Progenitor cell of endocrine pancreas (in vitro differentiated cells): ENCODE data around the gene APLP1. TPM values are rescaled to one million over a fixed set of nuclear protein-coding genes. Genes with fewer than 3 reads are reported as not detected.
"Not testable (repeated sequence)": the region's sequence is repeated elsewhere in the genome, so short reads cannot be mapped to it uniquely, and the experiment has no call there.

Experiments
- DNase-seq: peaks from one replicate; pipeline ENCODE4 v3.0.0; 2021; ENCODE audit warnings: low spot score; ENCODE audit not compliant: unreplicated experiment
- H3K27ac Mint-ChIP-seq: 2 replicates; pipeline ENCODE4 v1.8.0; 2021; ENCODE audit warnings: mild to moderate bottlenecking, moderate library complexity, mixed read lengths
- H3K27me3 Mint-ChIP-seq: 2 replicates; pipeline ENCODE4 v1.8.0; 2021; ENCODE audit warnings: mixed read lengths
- H3K36me3 Mint-ChIP-seq: 2 replicates; pipeline ENCODE4 v1.8.0; 2022; ENCODE audit warnings: mixed read lengths; ENCODE audit not compliant: insufficient read depth
- H3K4me1 Mint-ChIP-seq: 2 replicates; pipeline ENCODE4 v1.8.0; 2021; ENCODE audit warnings: low read depth, mixed read lengths
- H3K4me3 Mint-ChIP-seq: 2 replicates; pipeline ENCODE4 v1.8.0; 2021; ENCODE audit warnings: low read depth, mild to moderate bottlenecking, moderate library complexity, mixed read lengths
- H3K9me3 Mint-ChIP-seq: 2 replicates; pipeline ENCODE4 v1.8.0; 2021; ENCODE audit warnings: low read depth, mixed read lengths
- CTCF ChIP-seq: fragments of 200-600 bp; sonication (generic); IDR thresholded peaks from one replicate; pipeline ENCODE4 v1.5.0; 2021; ENCODE audit warnings: antibody characterized with exemption, mild to moderate bottlenecking; ENCODE audit not compliant: unreplicated experiment
- total RNA-seq: library from RNA; stranded (reverse); gene quantifications from 2 replicates; pipeline ENCODE4 v1.2.1, GENCODE V29; 2021

Gene APLP1
- total RNA-seq, 1 donor from 2014 or later = 135 TPM

GRCh38 chr19:35890113-35890650 lies 21.8 kb downstream of the APLP1 start:
- Mint-ChIP-seq H3K27me3 (no peaks in the 10 kb centered on the region), H3K9me3 (no peaks in the 10 kb centered on the region), H3K4me1 (no peaks in the 10 kb centered on the region), H3K36me3 (peaks cover 19% of the 10 kb centered on the region), H3K27ac (no peak overlapping the region), H3K4me3 (no peak overlapping the region)
- no peak for TF ChIP-seq CTCF
- DNase-seq = no peak

GRCh38 chr19:35891819-35892218 lies 23.4 kb downstream of the APLP1 start:
- H3K27ac Mint-ChIP-seq, DNase-seq, H3K27me3 Mint-ChIP-seq, H3K4me1 Mint-ChIP-seq, H3K4me3 Mint-ChIP-seq, H3K9me3 Mint-ChIP-seq: not testable (repeated sequence)
- H3K36me3 Mint-ChIP-seq = peaks cover 15% of the 10 kb centered on the region

- Mint-ChIP-seq H3K4me3 (no peak overlapping the region), H3K9me3 (no peaks in the 10 kb centered on the region), H3K27ac (no peak overlapping the region), H3K4me1 (peaks cover 5% of the 10 kb centered on the region), H3K27me3 (no peaks in the 10 kb centered on the region), H3K36me3 (peaks cover 3% of the 10 kb centered on the region)
- no peak for DNase-seq
- TF ChIP-seq CTCF = no peak
These were observed 26.0 kb downstream of the APLP1 start for GRCh38 chr19:35894342-35894741.

- H3K36me3 Mint-ChIP-seq = no peaks in the 10 kb centered on the region
- DNase-seq = no peak
- no peak overlapping the region for H3K27ac Mint-ChIP-seq
- peaks cover 5% of the 10 kb centered on the region for H3K4me1 Mint-ChIP-seq
- no peaks in the 10 kb centered on the region for H3K9me3 Mint-ChIP-seq
- no peak overlapping the region for H3K4me3 Mint-ChIP-seq
- TF ChIP-seq CTCF = no peak
- no peaks in the 10 kb centered on the region for H3K27me3 Mint-ChIP-seq
These were observed 27.7 kb downstream of the APLP1 start for GRCh38 chr19:35895911-35896642.

GRCh38 chr19:35896643-35897040 lies 28.3 kb downstream of the APLP1 start:
- Mint-ChIP-seq H3K36me3 (no peaks in the 10 kb centered on the region), H3K27ac (no peak overlapping the region), H3K4me3 (no peak overlapping the region), H3K27me3 (peaks cover under 1% of the 10 kb centered on the region), H3K9me3 (no peaks in the 10 kb centered on the region), H3K4me1 (peaks cover 6% of the 10 kb centered on the region)
- no peak for TF ChIP-seq CTCF
- DNase-seq = no peak
